ENCODE results near the gene CDK11B.

The CDK11B gene

DNA sequence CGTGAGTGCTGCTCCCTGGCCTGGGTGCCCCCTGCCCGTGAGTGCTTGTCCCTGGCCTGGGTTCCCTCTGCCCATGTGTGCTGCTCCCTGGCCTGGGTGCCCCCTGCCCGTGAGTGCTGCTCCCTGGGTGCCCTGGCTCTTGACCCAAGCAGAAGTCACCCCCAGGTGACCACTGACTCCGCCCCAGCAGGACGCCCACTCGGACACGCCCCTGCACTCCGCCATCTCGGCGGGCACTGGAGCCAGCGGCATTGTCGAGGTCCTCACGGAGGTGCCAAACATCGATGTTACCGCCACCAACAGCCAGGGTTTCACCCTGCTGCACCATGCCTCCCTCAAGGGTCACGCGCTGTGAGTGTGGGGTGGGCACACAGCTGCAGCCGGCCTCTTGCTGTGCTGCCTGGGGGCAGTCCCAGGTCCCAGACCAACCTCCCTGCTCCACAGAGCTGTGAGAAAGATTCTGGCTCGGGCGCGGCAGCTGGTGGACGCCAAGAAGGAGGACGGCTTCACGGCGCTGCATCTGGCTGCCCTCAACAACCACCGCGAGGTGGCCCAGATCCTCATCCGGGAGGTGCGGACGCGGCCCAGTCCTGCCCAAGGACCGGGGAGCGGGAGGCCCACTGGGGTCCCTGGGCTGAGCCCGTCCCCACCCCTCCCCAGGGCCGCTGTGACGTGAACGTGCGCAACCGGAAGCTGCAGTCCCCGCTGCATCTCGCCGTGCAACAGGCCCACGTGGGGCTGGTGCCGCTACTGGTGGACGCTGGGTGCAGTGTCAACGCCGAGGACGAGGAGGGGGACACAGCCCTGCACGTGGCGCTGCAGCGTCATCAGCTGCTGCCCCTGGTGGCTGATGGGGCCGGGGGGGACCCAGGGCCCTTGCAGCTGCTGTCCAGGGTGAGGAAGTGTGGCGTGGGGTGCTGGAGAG, 30.7 kb downstream of the CDK11B start:
- FAIRE-seq (no peak), DNase-seq (ENCODE audit: insufficient read length, low spot score) (no peak)
- TF ChIP-seq PAX5 (IDR thresholded peaks at IDR 0.05; ENCODE audit: insufficient read depth, low read length, severe bottlenecking) (no peak), POLR2AphosphoS5 (IDR thresholded peaks at IDR 0.05; ENCODE audit: low read depth, low read length) (no peak), TAF1 (IDR thresholded peaks at IDR 0.05; ENCODE audit: low read depth, low read length) (no peak), POU2F2 (IDR thresholded peaks at IDR 0.05; ENCODE audit: low read depth, low read length) (no peak), POLR2A (IDR thresholded peaks at IDR 0.05; ENCODE audit: low read depth, low read length) (no peak), SPI1 (IDR thresholded peaks at IDR 0.05; ENCODE audit: low read depth, low read length) (no peak)

GRCh38 chr1:1627261-1627828, 31.5 kb downstream of the CDK11B start:
- no peak for DNase-seq (ENCODE audit: insufficient read length, low spot score)
- no peak for TF ChIP-seq TAF1 (IDR thresholded peaks at IDR 0.05; ENCODE audit: low read depth, low read length)
- no peak for TF ChIP-seq POLR2A (IDR thresholded peaks at IDR 0.05; ENCODE audit: low read depth, low read length)
- no peak for TF ChIP-seq POU2F2 (IDR thresholded peaks at IDR 0.05; ENCODE audit: low read depth, low read length)
- TF ChIP-seq POLR2AphosphoS5 (IDR thresholded peaks at IDR 0.05; ENCODE audit: low read depth, low read length) = no peak
- TF ChIP-seq SPI1 (IDR thresholded peaks at IDR 0.05; ENCODE audit: low read depth, low read length) = no peak
- TF ChIP-seq PAX5 (IDR thresholded peaks at IDR 0.05; ENCODE audit: insufficient read depth, low read length, severe bottlenecking) = no peak
- FAIRE-seq = no peak

- FAIRE-seq (no peak), DNase-seq (ENCODE audit: insufficient read length, low spot score) (no peak)
- no peak for TF ChIP-seq TAF1 (IDR thresholded peaks at IDR 0.05; ENCODE audit: low read depth, low read length)
- no peak for TF ChIP-seq SPI1 (IDR thresholded peaks at IDR 0.05; ENCODE audit: low read depth, low read length)
- no peak for TF ChIP-seq POLR2A (IDR thresholded peaks at IDR 0.05; ENCODE audit: low read depth, low read length)
These were observed 32.3 kb downstream of the CDK11B start for GRCh38 chr1:1626207-1627141.

- FAIRE-seq (no peak), DNase-seq (ENCODE audit: insufficient read length, low spot score) (no peak)
- TF ChIP-seq POLR2A (IDR thresholded peaks at IDR 0.05; ENCODE audit: low read depth, low read length) (no peak), POLR2AphosphoS5 (IDR thresholded peaks at IDR 0.05; ENCODE audit: low read depth, low read length) (no peak), TAF1 (IDR thresholded peaks at IDR 0.05; ENCODE audit: low read depth, low read length) (no peak)
These were observed 33.0 kb downstream of the CDK11B start for GRCh38 chr1:1625824-1626206.

GRCh38 chr1:1625404-1625775, 33.4 kb downstream of the CDK11B start:
- FAIRE-seq = no peak
- no peak for DNase-seq (ENCODE audit: insufficient read length, low spot score)
- no peak for TF ChIP-seq POLR2A (IDR thresholded peaks at IDR 0.05; ENCODE audit: low read depth, low read length)

GRCh38 chr1:1624443-1625403, 34.1 kb downstream of the CDK11B start:
- DNase-seq (ENCODE audit: insufficient read length, low spot score) (no peak), FAIRE-seq (no peak)
- TF ChIP-seq TAF1 (IDR thresholded peaks at IDR 0.05; ENCODE audit: low read depth, low read length) = no peak
- TF ChIP-seq POLR2AphosphoS5 (IDR thresholded peaks at IDR 0.05; ENCODE audit: low read depth, low read length) = no peak
- TF ChIP-seq POLR2A (IDR thresholded peaks at IDR 0.05; ENCODE audit: low read depth, low read length) = no peak
- no peak for TF ChIP-seq PAX5 (IDR thresholded peaks at IDR 0.05; ENCODE audit: insufficient read depth, low read length, severe bottlenecking)
- TF ChIP-seq POU2F2 (IDR thresholded peaks at IDR 0.05; ENCODE audit: low read depth, low read length) = no peak
- TF ChIP-seq SPI1 (IDR thresholded peaks at IDR 0.05; ENCODE audit: low read depth, low read length) = no peak

GRCh38 chr1:1623631-1624442, 35.0 kb downstream of the CDK11B start:
- DNase-seq (ENCODE audit: insufficient read length, low spot score) (no peak), FAIRE-seq (no peak)
- TF ChIP-seq POLR2A (IDR thresholded peaks at IDR 0.05; ENCODE audit: low read depth, low read length) = no peak
- TF ChIP-seq POLR2AphosphoS5 (IDR thresholded peaks at IDR 0.05; ENCODE audit: low read depth, low read length) = no peak
- no peak for TF ChIP-seq SPI1 (IDR thresholded peaks at IDR 0.05; ENCODE audit: low read depth, low read length)
- TF ChIP-seq POU2F2 (IDR thresholded peaks at IDR 0.05; ENCODE audit: low read depth, low read length) = no peak
- no peak for TF ChIP-seq PAX5 (IDR thresholded peaks at IDR 0.05; ENCODE audit: insufficient read depth, low read length, severe bottlenecking)
- no peak for TF ChIP-seq TAF1 (IDR thresholded peaks at IDR 0.05; ENCODE audit: low read depth, low read length)

DNA sequence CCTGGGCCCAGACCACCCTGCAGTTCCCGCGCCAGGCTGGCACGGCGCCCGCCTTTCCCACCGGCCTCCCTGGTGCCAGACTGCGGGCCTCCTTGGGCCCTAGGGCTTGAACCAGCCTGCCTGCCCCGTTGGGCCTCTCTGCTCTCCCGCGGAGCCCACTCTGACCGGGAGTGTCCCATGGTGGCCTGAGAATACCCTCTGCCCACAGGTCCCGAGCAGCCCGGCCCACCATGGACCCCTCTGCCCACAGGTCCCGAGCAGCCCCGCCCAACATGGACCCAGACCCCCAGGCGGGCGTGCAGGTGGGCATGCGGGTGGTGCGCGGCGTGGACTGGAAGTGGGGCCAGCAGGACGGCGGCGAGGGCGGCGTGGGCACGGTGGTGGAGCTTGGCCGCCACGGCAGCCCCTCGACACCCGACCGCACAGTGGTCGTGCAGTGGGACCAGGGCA, 35.6 kb downstream of the CDK11B start:
- TF ChIP-seq PAX5 (IDR thresholded peaks at IDR 0.05; ENCODE audit: insufficient read depth, low read length, severe bottlenecking) (no peak), TAF1 (IDR thresholded peaks at IDR 0.05; ENCODE audit: low read depth, low read length) (no peak), SPI1 (IDR thresholded peaks at IDR 0.05; ENCODE audit: low read depth, low read length) (no peak), POLR2A (IDR thresholded peaks at IDR 0.05; ENCODE audit: low read depth, low read length) (no peak), POLR2AphosphoS5 (IDR thresholded peaks at IDR 0.05; ENCODE audit: low read depth, low read length) (no peak), POU2F2 (IDR thresholded peaks at IDR 0.05; ENCODE audit: low read depth, low read length) (no peak)
- DNase-seq (ENCODE audit: insufficient read length, low spot score) (no peak), FAIRE-seq (no peak)

Measured in GM12891 (cell line).